ENCODE measurements around the gene ANKRD2.

ANKRD2 gene

DNA sequence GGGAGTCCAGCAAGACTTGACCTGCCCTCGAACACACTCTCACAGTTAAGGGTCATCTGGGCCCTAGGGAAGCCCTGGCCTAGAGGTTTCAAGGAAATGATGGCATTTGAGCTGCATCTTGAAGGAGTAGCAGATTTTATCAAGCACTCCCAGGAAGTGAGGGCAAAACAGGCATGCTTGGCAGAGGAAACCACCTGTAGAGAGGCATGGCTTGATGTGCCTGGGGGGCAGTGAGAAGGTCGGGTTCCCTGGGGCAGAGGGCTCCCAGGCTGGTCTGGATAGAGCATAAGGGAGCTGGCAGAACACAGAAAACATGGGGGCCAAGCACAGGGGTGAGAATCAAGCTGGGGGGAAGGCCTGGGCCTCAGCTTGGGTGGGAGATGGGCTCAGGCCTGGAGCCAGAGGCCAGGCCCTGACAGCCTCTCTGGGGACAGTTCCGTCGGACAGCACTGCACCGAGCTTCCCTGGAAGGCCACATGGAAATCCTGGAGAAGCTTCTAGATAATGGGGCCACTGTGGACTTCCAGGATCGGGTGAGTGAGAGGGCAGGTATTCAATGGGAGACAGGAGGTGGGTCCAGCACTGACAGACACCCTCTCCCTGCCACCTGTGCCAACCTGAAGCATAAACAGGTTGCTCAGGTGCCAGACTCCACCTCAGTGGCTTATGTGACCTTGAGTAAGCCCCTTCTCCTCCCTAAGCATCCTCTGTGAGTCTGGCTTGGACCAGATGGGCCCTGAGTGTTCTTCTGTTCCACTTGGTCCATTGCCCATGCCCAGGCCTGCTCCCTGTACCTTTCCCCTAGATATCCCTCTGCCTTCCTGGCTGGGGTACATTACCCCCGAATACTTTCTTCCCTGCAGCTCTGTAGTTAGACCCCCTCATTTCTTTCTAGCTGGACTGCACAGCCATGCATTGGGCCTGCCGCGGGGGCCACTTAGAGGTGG is 8.1 kb downstream of the ANKRD2 start (continued):
- TF ChIP-seq, protein P1, sequence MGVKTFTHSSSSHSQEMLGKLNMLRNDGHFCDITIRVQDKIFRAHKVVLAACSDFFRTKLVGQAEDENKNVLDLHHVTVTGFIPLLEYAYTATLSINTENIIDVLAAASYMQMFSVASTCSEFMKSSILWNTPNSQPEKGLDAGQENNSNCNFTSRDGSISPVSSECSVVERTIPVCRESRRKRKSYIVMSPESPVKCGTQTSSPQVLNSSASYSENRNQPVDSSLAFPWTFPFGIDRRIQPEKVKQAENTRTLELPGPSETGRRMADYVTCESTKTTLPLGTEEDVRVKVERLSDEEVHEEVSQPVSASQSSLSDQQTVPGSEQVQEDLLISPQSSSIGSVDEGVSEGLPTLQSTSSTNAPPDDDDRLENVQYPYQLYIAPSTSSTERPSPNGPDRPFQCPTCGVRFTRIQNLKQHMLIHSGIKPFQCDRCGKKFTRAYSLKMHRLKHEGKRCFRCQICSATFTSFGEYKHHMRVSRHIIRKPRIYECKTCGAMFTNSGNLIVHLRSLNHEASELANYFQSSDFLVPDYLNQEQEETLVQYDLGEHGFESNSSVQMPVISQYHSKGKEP (tag by site-specific recombination; IDR thresholded peaks at IDR 0.05) = no peak

GRCh38 chr10:97582169-97582568 is 9.6 kb downstream of the ANKRD2 start:
- TF ChIP-seq TSHZ1 (tag by site-specific recombination; IDR thresholded peaks at IDR 0.05; ENCODE audit: borderline replicate concordance) = no peak
- TF ChIP-seq ZFP3 (tag by site-specific recombination; IDR thresholded peaks at IDR 0.05; ENCODE audit: low read depth) = no peak
- TF ChIP-seq, protein P2, sequence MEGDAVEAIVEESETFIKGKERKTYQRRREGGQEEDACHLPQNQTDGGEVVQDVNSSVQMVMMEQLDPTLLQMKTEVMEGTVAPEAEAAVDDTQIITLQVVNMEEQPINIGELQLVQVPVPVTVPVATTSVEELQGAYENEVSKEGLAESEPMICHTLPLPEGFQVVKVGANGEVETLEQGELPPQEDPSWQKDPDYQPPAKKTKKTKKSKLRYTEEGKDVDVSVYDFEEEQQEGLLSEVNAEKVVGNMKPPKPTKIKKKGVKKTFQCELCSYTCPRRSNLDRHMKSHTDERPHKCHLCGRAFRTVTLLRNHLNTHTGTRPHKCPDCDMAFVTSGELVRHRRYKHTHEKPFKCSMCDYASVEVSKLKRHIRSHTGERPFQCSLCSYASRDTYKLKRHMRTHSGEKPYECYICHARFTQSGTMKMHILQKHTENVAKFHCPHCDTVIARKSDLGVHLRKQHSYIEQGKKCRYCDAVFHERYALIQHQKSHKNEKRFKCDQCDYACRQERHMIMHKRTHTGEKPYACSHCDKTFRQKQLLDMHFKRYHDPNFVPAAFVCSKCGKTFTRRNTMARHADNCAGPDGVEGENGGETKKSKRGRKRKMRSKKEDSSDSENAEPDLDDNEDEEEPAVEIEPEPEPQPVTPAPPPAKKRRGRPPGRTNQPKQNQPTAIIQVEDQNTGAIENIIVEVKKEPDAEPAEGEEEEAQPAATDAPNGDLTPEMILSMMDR (tag by site-specific recombination; IDR thresholded peaks at IDR 0.05) = no peak
- no peak for TF ChIP-seq ZNF2 (tag by site-specific recombination; IDR thresholded peaks at IDR 0.05)
- no peak for TF ChIP-seq ZNF174 (tag by site-specific recombination; IDR thresholded peaks at IDR 0.05)
- ChIA-PET POLR2A (no interaction called here), CTCF (interaction anchor here (0.8 kb wide), 1 partner anchor 9 kb away, joined by 3 read pairs; the partner anchor contains the start of gene ANKRD2)

DNA sequence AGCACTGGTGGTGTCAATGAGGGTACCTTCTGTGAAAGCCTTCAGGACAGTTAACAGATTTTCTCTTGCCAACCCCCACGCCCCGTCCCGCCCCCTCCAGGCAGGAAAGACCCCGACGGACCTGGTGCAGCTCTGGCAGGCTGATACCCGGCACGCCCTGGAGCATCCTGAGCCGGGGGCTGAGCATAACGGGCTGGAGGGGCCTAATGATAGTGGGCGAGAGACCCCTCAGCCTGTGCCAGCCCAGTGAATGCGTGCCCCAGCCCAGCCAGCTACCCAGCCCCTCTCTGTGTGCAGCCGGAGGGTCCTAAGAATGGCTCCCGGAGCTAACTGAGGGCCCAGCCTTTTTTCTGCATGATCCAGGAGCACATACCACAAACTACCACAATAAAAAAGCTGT is 10.9 kb downstream of the ANKRD2 start:
- no peak overlapping the region for H3K27ac ChIP-seq (ENCODE audit: extremely low read depth, low read depth, low read length)
- peaks cover 3% of the 10 kb centered on the region; the same call in 1 of the 2 replicates for H3K4me1 ChIP-seq (ENCODE audit: control insufficient read depth, insufficient read depth, low read length)
- no peak for TF ChIP-seq ZBTB26 (tag by site-specific recombination; optimal IDR thresholded peaks at IDR 0.05)
- no peak for TF ChIP-seq MZF1 (tag by site-specific recombination; IDR thresholded peaks at IDR 0.05; ENCODE audit: borderline replicate concordance)
- TF ChIP-seq SALL2 (tag by site-specific recombination; IDR thresholded peaks at IDR 0.05; ENCODE audit: borderline replicate concordance) = no peak
- TF ChIP-seq, protein P3, sequence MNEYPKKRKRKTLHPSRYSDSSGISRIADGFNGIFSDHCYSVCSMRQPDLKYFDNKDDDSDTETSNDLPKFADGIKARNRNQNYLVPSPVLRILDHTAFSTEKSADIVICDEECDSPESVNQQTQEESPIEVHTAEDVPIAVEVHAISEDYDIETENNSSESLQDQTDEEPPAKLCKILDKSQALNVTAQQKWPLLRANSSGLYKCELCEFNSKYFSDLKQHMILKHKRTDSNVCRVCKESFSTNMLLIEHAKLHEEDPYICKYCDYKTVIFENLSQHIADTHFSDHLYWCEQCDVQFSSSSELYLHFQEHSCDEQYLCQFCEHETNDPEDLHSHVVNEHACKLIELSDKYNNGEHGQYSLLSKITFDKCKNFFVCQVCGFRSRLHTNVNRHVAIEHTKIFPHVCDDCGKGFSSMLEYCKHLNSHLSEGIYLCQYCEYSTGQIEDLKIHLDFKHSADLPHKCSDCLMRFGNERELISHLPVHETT (tag by site-specific recombination; IDR thresholded peaks at IDR 0.05) = no peak
- no peak for TF ChIP-seq OVOL3 (tag by site-specific recombination; IDR thresholded peaks at IDR 0.05)
- no peak for TF ChIP-seq YY2 (tag by site-specific recombination; IDR thresholded peaks at IDR 0.05)

More at GRCh38 chr10:97582169-97582568, 9.6 kb downstream of the ANKRD2 start:
- Histone ChIP-seq H3K9me3 (ENCODE audit: control insufficient read depth, insufficient read depth, low read depth, low read length) (no peaks in the 10 kb centered on the region), H3K27ac (ENCODE audit: extremely low read depth, low read depth, low read length) (no peak overlapping the region), H3K4me3 (ENCODE audit: low read depth, low read length) (no peak overlapping the region), H3K4me1 (ENCODE audit: control insufficient read depth, insufficient read depth, low read length) (peaks cover 3% of the 10 kb centered on the region; the same call in 1 of the 2 replicates), H3K36me3 (ENCODE audit: control insufficient read depth in 2 of 2, insufficient read depth in 1 of 2, low read length in 2 of 2) (no peaks in the 10 kb centered on the region)

More for the DNA sequence above, 10.9 kb downstream of the ANKRD2 start:
- no peak overlapping the region for H3K4me3 ChIP-seq (ENCODE audit: low read depth, low read length)
- POLR2A ChIA-PET = interaction anchor here (1.2 to 1.9 kb wide), 3 partner anchors 8 to 16 kb away, joined by 3 to 5 read pairs (median 5); partner anchors contain the start of gene ANKRD2
- H3K9me3 ChIP-seq (ENCODE audit: control insufficient read depth, insufficient read depth, low read depth, low read length) = no peaks in the 10 kb centered on the region
- CTCF ChIA-PET = interaction anchor here (0.6 to 2.1 kb wide), 4 partner anchors 8 to 164 kb away, joined by 3 to 18 read pairs (median 4); partner anchors contain the start of gene ANKRD2
- H3K36me3 ChIP-seq (ENCODE audit: control insufficient read depth in 2 of 2, insufficient read depth in 1 of 2, low read length in 2 of 2) = no peaks in the 10 kb centered on the region
